HepG2 (cell line): ENCODE data around the gene PHKG2. TPM values are rescaled to one million over a fixed set of nuclear protein-coding genes. Genes with fewer than 3 reads are reported as not detected.
A peak's percentile ranks its signal among the peaks of the same experiment; 100 is the strongest.

Experiments
- ATRX ChIP-seq: sonication (generic); formaldehyde crosslinking; IDR thresholded peaks from 2 replicates; pipeline ENCODE4 v1.4.0; 2020; ENCODE audit warnings: missing genetic modification reagents, borderline replicate concordance
- ELF4 ChIP-seq: sonication (generic); formaldehyde crosslinking; IDR thresholded peaks from 2 replicates; pipeline ENCODE4 v1.5.0; 2020; ENCODE audit warnings: missing genetic modification reagents, mild to moderate bottlenecking, moderate library complexity, borderline replicate concordance
- HNRNPUL1 ChIP-seq: fragments of 200-400 bp; formaldehyde crosslinking; IDR thresholded peaks from 2 replicates; pipeline ENCODE4 v1.6.1; 2017; ENCODE audit warnings: low read depth, mild to moderate bottlenecking, low read length, moderate library complexity
- ISL2 ChIP-seq: sonication (generic); formaldehyde crosslinking; IDR thresholded peaks from 2 replicates; pipeline ENCODE4 v1.5.0; 2020; ENCODE audit warnings: missing genetic modification reagents
- KDM6A ChIP-seq: IDR thresholded peaks from 2 replicates; pipeline ENCODE4 v1.6.1; 2016; ENCODE audit warnings: low read depth
- NR2F1 ChIP-seq, 2 experiments: fragments of 450-650 bp in 1 of 2; formaldehyde crosslinking in 1 of 2; IDR thresholded peaks; 2 replicates each; pipeline versions ENCODE4 v1.5.0 to v1.6.1; 2016 to 2020; ENCODE audit warnings: mild to moderate bottlenecking in 1 of 2, missing compliant biosample characterization in 1 of 2, missing genetic modification reagents in 1 of 2, moderate library complexity in 1 of 2
- REST ChIP-seq, 2 experiments: IDR thresholded peaks; 2 replicates each; pipeline ENCODE4 v1.6.1; 2011 to 2012; ENCODE audit warnings: low read length in 2 of 2, borderline replicate concordance in 1 of 2, low read depth in 1 of 2, mild to moderate bottlenecking in 1 of 2, moderate library complexity in 1 of 2
- RNF2 ChIP-seq: fragments of 450-650 bp; conservative IDR thresholded peaks from 2 replicates; pipeline ENCODE4 v1.6.1; 2016; ENCODE audit warnings: low read depth
- SP1 ChIP-seq, 2 experiments: fragments of 450-650 bp in 1 of 2; sonication (generic) in 1 of 2; formaldehyde crosslinking in 1 of 2; IDR thresholded peaks; 2 replicates each; pipeline versions ENCODE4 v1.4.0 to v1.6.1; 2016 to 2020; ENCODE audit warnings: missing genetic modification reagents in 1 of 2
- SP5 ChIP-seq: IDR thresholded peaks from 2 replicates; pipeline ENCODE4 v1.6.1; 2016; ENCODE audit warnings: low read depth, borderline replicate concordance
- TERF1 ChIP-seq: sonication (generic); formaldehyde crosslinking; IDR thresholded peaks from 2 replicates; pipeline ENCODE4 v1.8.0; 2022; ENCODE audit warnings: mild to moderate bottlenecking, missing genetic modification reagents, moderate library complexity
- TOPORS ChIP-seq: sonication (generic); formaldehyde crosslinking; IDR thresholded peaks from 2 replicates; pipeline ENCODE4 v1.8.0; 2023; ENCODE audit warnings: mild to moderate bottlenecking, missing genetic modification reagents
- ZBTB21 ChIP-seq: sonication (generic); formaldehyde crosslinking; IDR thresholded peaks from 2 replicates; pipeline ENCODE4 v1.4.0; 2020; ENCODE audit warnings: missing genetic modification reagents
- ZMYM4 ChIP-seq: sonication (generic); formaldehyde crosslinking; IDR thresholded peaks from 2 replicates; pipeline ENCODE4 v1.8.1; 2023; ENCODE audit warnings: mild to moderate bottlenecking, missing genetic modification reagents
- ZNF432 ChIP-seq: sonication (generic); formaldehyde crosslinking; IDR thresholded peaks from 2 replicates; pipeline ENCODE4 v1.5.0; 2020; ENCODE audit warnings: missing genetic modification reagents, mild to moderate bottlenecking, borderline replicate concordance
- ZNF501 ChIP-seq: sonication (generic); formaldehyde crosslinking; IDR thresholded peaks from 2 replicates; pipeline ENCODE4 v1.5.1; 2020; ENCODE audit warnings: mild to moderate bottlenecking, moderate library complexity, missing genetic modification reagents
- ZNF639 ChIP-seq: conservative IDR thresholded peaks from 2 replicates; pipeline ENCODE4 v1.6.1; 2018; ENCODE audit warnings: missing genetic modification reagents
- ZNF724P ChIP-seq: sonication (generic); formaldehyde crosslinking; IDR thresholded peaks from 2 replicates; pipeline ENCODE4 v1.8.0; 2022; ENCODE audit warnings: missing genetic modification reagents, borderline replicate concordance
- ZNF839 ChIP-seq: sonication (generic); formaldehyde crosslinking; IDR thresholded peaks from 2 replicates; pipeline ENCODE4 v1.4.0; 2020; ENCODE audit warnings: missing genetic modification reagents, mild to moderate bottlenecking, borderline replicate concordance
- polyA plus RNA-seq, 8 experiments: library from polyadenylated mRNA; depleted of rRNA in 3 of 8; stranded (reverse) in 7 of 8; unstranded in 1 of 8; fragments of >200 nt; fragmentation: Illumina TruSeq in 4 of 8; extraction: Trizol in 4 of 8; gene quantifications; 2 replicates each; pipeline versions ENCODE4 v1.2.1 to v1.2.3, GENCODE V29; 2011 to 2016; ENCODE audit warnings: low read depth in 4 of 8, missing spikeins in 1 of 8, mixed read lengths in 1 of 8; ENCODE audit not compliant: insufficient read depth in 1 of 8
- total RNA-seq, 5 experiments: library from RNA; depleted of rRNA; stranded (reverse); fragments of >200 nt; fragmentation: Illumina TruSeq; extraction: Trizol; gene quantifications; 2 replicates each; pipeline ENCODE4 v1.2.3, GENCODE V29; 2016; ENCODE audit warnings: low read depth in 1 of 5

The PHKG2 gene
- total and polyA plus RNA-seq, 2 of the 13 experiments (the other 11 are each of a cell fraction or from before 2014, with no cell fraction given): 37.4 to 42.1 TPM

- no peak for TF ChIP-seq ZNF639 (CRISPR knock-in tag)
- TF ChIP-seq TOPORS: peak; percentile 83
- no peak for TF ChIP-seq TERF1 (CRISPR knock-in tag)
- TF ChIP-seq SP5 (CRISPR knock-in tag): 0 out of 2 replicates have a peak, but pooled peaks have one; percentile 19
- peak; percentile 80 for TF ChIP-seq ZNF501 (CRISPR knock-in tag)
- no peak for TF ChIP-seq SP1 (IDR thresholded peaks at IDR 0.05)
- TF ChIP-seq SP1 (CRISPR knock-in tag; IDR thresholded peaks at IDR 0.05): peak; percentile 59; the same call in 1 of the 2 replicates
- no peak for TF ChIP-seq ATRX (CRISPR knock-in tag)
- TF ChIP-seq REST (IDR thresholded peaks at IDR 0.05; ENCODE audit: borderline replicate concordance in 1 of 2, low read depth in 1 of 2, low read length in 2 of 2): no peak
- peak; percentile 74; the same call in 1 of the 2 replicates for TF ChIP-seq ISL2 (CRISPR knock-in tag)
- TF ChIP-seq KDM6A (CRISPR knock-in tag): no peak
- TF ChIP-seq HNRNPUL1: no peak
- TF ChIP-seq ZNF839 (CRISPR knock-in tag): no peak
- peak; percentile 34; the same call in 1 of the 2 replicates for TF ChIP-seq ZMYM4 (CRISPR knock-in tag)
- TF ChIP-seq NR2F1 (CRISPR knock-in tag; IDR thresholded peaks at IDR 0.05): no peak
- no peak for TF ChIP-seq RNF2
- no peak for TF ChIP-seq ELF4 (CRISPR knock-in tag)
- no peak for TF ChIP-seq ZNF432 (CRISPR knock-in tag)
- peak; percentile 92 for TF ChIP-seq ZBTB21
- TF ChIP-seq ZNF724P (CRISPR knock-in tag): no peak; the same call in 1 of the 2 replicates
Observed at GRCh38 chr16:30761928-30762902, 14.0 kb downstream of the PHKG2 start, which contains the start of the genes CFAP119 and RNF40 (continued).
